Activated CD4-positive, alpha-beta T cell treated with anti-CD3 and anti-CD28 coated beads, Interleukin-2, amount 10 ng/mL, durations not matched to agents 24 days and 14 days (primary cell): ENCODE data around the gene NLN. TPM values are rescaled to one million over a fixed set of nuclear protein-coding genes. Genes with fewer than 3 reads are reported as not detected.
"Not testable (repeated sequence)": the region's sequence is repeated elsewhere in the genome, so short reads cannot be mapped to it uniquely, and the experiment has no call there.

Source experiments
- DNase-seq: peaks from one replicate; pipeline ENCODE4 v3.0.0; 2022
- H3K27ac Mint-ChIP-seq: one replicate; pipeline ENCODE4 v1.8.0; 2022; ENCODE audit warnings: mild to moderate bottlenecking, mixed read lengths
- H3K27me3 Mint-ChIP-seq: one replicate; pipeline ENCODE4 v1.8.0; 2022; ENCODE audit warnings: mixed read lengths
- H3K36me3 Mint-ChIP-seq: one replicate; pipeline ENCODE4 v1.8.0; 2022; ENCODE audit warnings: low read depth, mild to moderate bottlenecking, mixed read lengths
- H3K4me1 Mint-ChIP-seq: one replicate; pipeline ENCODE4 v1.8.0; 2021; ENCODE audit warnings: mixed read lengths
- H3K4me3 Mint-ChIP-seq: one replicate; pipeline ENCODE4 v1.8.0; 2022; ENCODE audit warnings: mild to moderate bottlenecking, moderate library complexity, mixed read lengths
- H3K9me3 Mint-ChIP-seq: one replicate; pipeline ENCODE4 v1.8.0; 2021; ENCODE audit warnings: mixed read lengths
- intact Hi-C: fragments of 100-400 bp; cut with micrococcal nuclease; formaldehyde crosslinking; loops from one replicate; pipeline ENCODE4 v1.15.1; 2023
- total RNA-seq: library from RNA; stranded (reverse); gene quantifications from 2 replicates; pipeline ENCODE4 v1.2.3, GENCODE V29; 2022

Gene NLN
- total RNA-seq, 1 donor from 2014 or later: 28.0 TPM

- peaks cover 11% of the 10 kb centered on the region for H3K9me3 Mint-ChIP-seq
- H3K27ac Mint-ChIP-seq: no peak overlapping the region
- intact Hi-C loops: loop anchor here (5.0 kb wide), 1 partner anchor 33 kb away; no protein-coding TSS in a partner anchor
- H3K27me3 Mint-ChIP-seq: no peaks in the 10 kb centered on the region
- H3K36me3 Mint-ChIP-seq: peaks cover 22% of the 10 kb centered on the region
- H3K4me1 Mint-ChIP-seq: peaks cover 19% of the 10 kb centered on the region
- no peak overlapping the region for H3K4me3 Mint-ChIP-seq
- no peak for DNase-seq
Measured at GRCh38 chr5:65769539-65769938, 47.5 kb downstream of the NLN start.

- H3K27ac Mint-ChIP-seq: no peak overlapping the region
- peaks cover 6% of the 10 kb centered on the region for H3K9me3 Mint-ChIP-seq
- peaks cover 18% of the 10 kb centered on the region for H3K4me1 Mint-ChIP-seq
- intact Hi-C loops: loop anchor here (10.0 kb wide), 1 partner anchor 404 kb away; no protein-coding TSS in a partner anchor
- DNase-seq: no peak
- no peak overlapping the region for H3K4me3 Mint-ChIP-seq
- H3K27me3 Mint-ChIP-seq: no peaks in the 10 kb centered on the region
- peaks cover 17% of the 10 kb centered on the region for H3K36me3 Mint-ChIP-seq
Measured at GRCh38 chr5:65771266-65771665, 49.3 kb downstream of the NLN start.

GRCh38 chr5:65772963-65773362, 51.0 kb downstream of the NLN start:
- not testable (repeated sequence) for H3K27ac Mint-ChIP-seq, H3K4me3 Mint-ChIP-seq, H3K9me3 Mint-ChIP-seq, H3K36me3 Mint-ChIP-seq, DNase-seq, H3K27me3 Mint-ChIP-seq
- H3K4me1 Mint-ChIP-seq: peaks cover 19% of the 10 kb centered on the region
- intact Hi-C loops: loop anchor here (10.0 kb wide), 1 partner anchor 402 kb away; no protein-coding TSS in a partner anchor

- intact Hi-C loops: loop anchor here (10.0 kb wide), 1 partner anchor 400 kb away; no protein-coding TSS in a partner anchor
- H3K9me3 Mint-ChIP-seq: no peaks in the 10 kb centered on the region
- peak overlapping the region; percentile 1 for H3K27ac Mint-ChIP-seq
- H3K27me3 Mint-ChIP-seq: no peaks in the 10 kb centered on the region
- H3K36me3 Mint-ChIP-seq: peaks cover 5% of the 10 kb centered on the region
- DNase-seq: peak; percentile 65
- H3K4me1 Mint-ChIP-seq: peaks cover 19% of the 10 kb centered on the region
- no peak overlapping the region for H3K4me3 Mint-ChIP-seq
Measured at GRCh38 chr5:65774346-65774745, 52.3 kb downstream of the NLN start.

GRCh38 chr5:65775476-65775875, 53.5 kb downstream of the NLN start:
- peaks cover 1% of the 10 kb centered on the region for H3K9me3 Mint-ChIP-seq
- intact Hi-C loops: loop anchor here (5.0 to 10.0 kb wide), 2 partner anchors 152 to 399 kb away; partner anchors contain the start of gene ERBIN

GRCh38 chr5:65776441-65777141, 54.6 kb downstream of the NLN start:
- peaks cover 25% of the 10 kb centered on the region for H3K4me1 Mint-ChIP-seq

More at GRCh38 chr5:65775476-65775875, 53.5 kb downstream of the NLN start:
- peaks cover 25% of the 10 kb centered on the region for H3K4me1 Mint-ChIP-seq
- H3K4me3 Mint-ChIP-seq: no peak overlapping the region
- H3K36me3 Mint-ChIP-seq: peaks cover 11% of the 10 kb centered on the region
- H3K27me3 Mint-ChIP-seq: no peaks in the 10 kb centered on the region
- DNase-seq: no peak
- no peak overlapping the region for H3K27ac Mint-ChIP-seq

GRCh38 chr5:65778126-65778525, 56.1 kb downstream of the NLN start:
- intact Hi-C loops: loop anchor here (2.0 to 10.0 kb wide), 3 partner anchors 27 to 397 kb away; partner anchors contain the start of gene ERBIN
- Mint-ChIP-seq H3K36me3 (peaks cover 33% of the 10 kb centered on the region), H3K27me3 (no peaks in the 10 kb centered on the region), H3K9me3 (peaks cover 7% of the 10 kb centered on the region), H3K27ac (no peak overlapping the region), H3K4me1 (peaks cover 25% of the 10 kb centered on the region), H3K4me3 (no peak overlapping the region)
- DNase-seq: no peak

More at GRCh38 chr5:65776441-65777141, 54.6 kb downstream of the NLN start:
- Mint-ChIP-seq H3K36me3 (peaks cover 20% of the 10 kb centered on the region), H3K27ac (no peak overlapping the region), H3K27me3 (no peaks in the 10 kb centered on the region), H3K4me3 (no peak overlapping the region), H3K9me3 (peaks cover 7% of the 10 kb centered on the region)
- intact Hi-C loops: loop anchor here (5.0 to 10.0 kb wide), 2 partner anchors 151 to 398 kb away; partner anchors contain the start of gene ERBIN
- no peak for DNase-seq

GRCh38 chr5:65779643-65780042, 57.6 kb downstream of the NLN start:
- intact Hi-C loops: loop anchor here (2.0 to 10.0 kb wide), 3 partner anchors 25 to 395 kb away; partner anchors contain the start of gene ERBIN
- Mint-ChIP-seq H3K27me3 (no peaks in the 10 kb centered on the region), H3K36me3 (peaks cover 35% of the 10 kb centered on the region), H3K4me3 (peak overlapping the region; percentile 36), H3K4me1 (peaks cover 19% of the 10 kb centered on the region), H3K9me3 (peaks cover 7% of the 10 kb centered on the region), H3K27ac (peak overlapping the region; percentile 65)
- peak; percentile 70 for DNase-seq

GRCh38 chr5:65788296-65788695, 66.3 kb downstream of the NLN start:
- intact Hi-C loops, H3K27ac Mint-ChIP-seq: not testable (repeated sequence)

GRCh38 chr5:65790371-65791163, 68.6 kb downstream of the NLN start:
- no peak for DNase-seq
- peaks cover 30% of the 10 kb centered on the region for H3K36me3 Mint-ChIP-seq
- H3K4me1 Mint-ChIP-seq: peaks cover 5% of the 10 kb centered on the region
- H3K4me3 Mint-ChIP-seq: no peak overlapping the region
- H3K27me3 Mint-ChIP-seq: no peaks in the 10 kb centered on the region
- intact Hi-C loops: no loop called here
- H3K27ac Mint-ChIP-seq: no peak overlapping the region
- H3K9me3 Mint-ChIP-seq: peaks cover 9% of the 10 kb centered on the region

More at GRCh38 chr5:65788296-65788695, 66.3 kb downstream of the NLN start:
- not testable (repeated sequence) for H3K9me3 Mint-ChIP-seq, DNase-seq, H3K4me3 Mint-ChIP-seq, H3K27me3 Mint-ChIP-seq, H3K4me1 Mint-ChIP-seq
- H3K36me3 Mint-ChIP-seq: peaks cover 35% of the 10 kb centered on the region

- Mint-ChIP-seq H3K36me3 (peaks cover 33% of the 10 kb centered on the region), H3K4me3 (no peak overlapping the region), H3K9me3 (peaks cover 9% of the 10 kb centered on the region), H3K4me1 (peaks cover 8% of the 10 kb centered on the region), H3K27ac (no peak overlapping the region), H3K27me3 (no peaks in the 10 kb centered on the region)
- no peak for DNase-seq
- intact Hi-C loops: no loop called here
Measured at GRCh38 chr5:65791712-65792673, 70.0 kb downstream of the NLN start.

- peaks cover 8% of the 10 kb centered on the region for H3K36me3 Mint-ChIP-seq
- H3K27ac Mint-ChIP-seq: no peak overlapping the region
- H3K4me1 Mint-ChIP-seq: peaks cover 4% of the 10 kb centered on the region
- DNase-seq: no peak
- H3K9me3 Mint-ChIP-seq: no peaks in the 10 kb centered on the region
- H3K4me3 Mint-ChIP-seq: no peak overlapping the region
- intact Hi-C loops: no loop called here
- no peaks in the 10 kb centered on the region for H3K27me3 Mint-ChIP-seq
Measured at GRCh38 chr5:65796269-65796668, 74.3 kb downstream of the NLN start.

- H3K9me3 Mint-ChIP-seq: peaks cover under 1% of the 10 kb centered on the region
- H3K27me3 Mint-ChIP-seq: no peaks in the 10 kb centered on the region
- no peak overlapping the region for H3K4me3 Mint-ChIP-seq
- intact Hi-C loops: no loop called here
- peaks cover 11% of the 10 kb centered on the region for H3K36me3 Mint-ChIP-seq
- H3K4me1 Mint-ChIP-seq: peaks cover 8% of the 10 kb centered on the region
- no peak overlapping the region for H3K27ac Mint-ChIP-seq
- no peak for DNase-seq
Measured at GRCh38 chr5:65796751-65797316, 74.8 kb downstream of the NLN start.
